ENCODE results near the gene MMP10.
"Not testable (repeated sequence)": the region's sequence is repeated elsewhere in the genome, so short reads cannot be mapped to it uniquely, and the experiment has no call there.

The MMP10 gene

DNA sequence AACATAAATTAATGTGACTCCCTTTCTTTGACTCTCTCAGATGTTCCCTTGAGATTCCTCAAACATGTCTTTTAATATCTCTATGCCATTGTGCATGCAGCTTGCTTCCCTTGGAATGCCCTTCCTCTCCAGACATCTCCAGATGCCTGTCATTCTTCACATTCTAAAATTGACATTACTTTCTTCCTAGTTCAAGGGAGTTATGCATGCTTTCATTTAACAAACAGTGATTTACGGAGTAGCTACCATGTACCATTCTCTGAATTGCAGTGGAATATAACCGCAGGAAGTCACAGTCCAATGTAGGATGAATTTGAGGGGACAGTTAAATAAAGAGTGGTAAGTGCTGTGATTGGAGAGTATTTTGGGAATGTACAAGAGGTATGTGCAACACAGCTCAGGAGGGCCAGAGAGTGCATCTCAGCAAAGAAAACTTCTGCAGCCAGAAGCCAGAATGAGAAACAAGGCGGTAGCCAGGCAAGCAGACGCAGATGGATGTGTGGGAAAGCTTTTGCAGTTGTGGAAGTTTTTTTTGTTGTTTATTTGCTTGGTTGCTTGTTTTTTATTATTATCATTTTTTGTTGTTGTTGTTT, 18.7 kb downstream of the MMP10 start:
- TF ChIP-seq, protein P1, sequence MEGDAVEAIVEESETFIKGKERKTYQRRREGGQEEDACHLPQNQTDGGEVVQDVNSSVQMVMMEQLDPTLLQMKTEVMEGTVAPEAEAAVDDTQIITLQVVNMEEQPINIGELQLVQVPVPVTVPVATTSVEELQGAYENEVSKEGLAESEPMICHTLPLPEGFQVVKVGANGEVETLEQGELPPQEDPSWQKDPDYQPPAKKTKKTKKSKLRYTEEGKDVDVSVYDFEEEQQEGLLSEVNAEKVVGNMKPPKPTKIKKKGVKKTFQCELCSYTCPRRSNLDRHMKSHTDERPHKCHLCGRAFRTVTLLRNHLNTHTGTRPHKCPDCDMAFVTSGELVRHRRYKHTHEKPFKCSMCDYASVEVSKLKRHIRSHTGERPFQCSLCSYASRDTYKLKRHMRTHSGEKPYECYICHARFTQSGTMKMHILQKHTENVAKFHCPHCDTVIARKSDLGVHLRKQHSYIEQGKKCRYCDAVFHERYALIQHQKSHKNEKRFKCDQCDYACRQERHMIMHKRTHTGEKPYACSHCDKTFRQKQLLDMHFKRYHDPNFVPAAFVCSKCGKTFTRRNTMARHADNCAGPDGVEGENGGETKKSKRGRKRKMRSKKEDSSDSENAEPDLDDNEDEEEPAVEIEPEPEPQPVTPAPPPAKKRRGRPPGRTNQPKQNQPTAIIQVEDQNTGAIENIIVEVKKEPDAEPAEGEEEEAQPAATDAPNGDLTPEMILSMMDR (IDR thresholded peaks at IDR 0.05; ENCODE audit: borderline replicate concordance, control extremely low read depth, extremely low read depth, insufficient read depth, missing control alignments), result no peak
- in situ Hi-C loops (cut with MboI; ENCODE audit: low sequenced_read_pairs, unreplicated experiment), result no loop called here

DNA sequence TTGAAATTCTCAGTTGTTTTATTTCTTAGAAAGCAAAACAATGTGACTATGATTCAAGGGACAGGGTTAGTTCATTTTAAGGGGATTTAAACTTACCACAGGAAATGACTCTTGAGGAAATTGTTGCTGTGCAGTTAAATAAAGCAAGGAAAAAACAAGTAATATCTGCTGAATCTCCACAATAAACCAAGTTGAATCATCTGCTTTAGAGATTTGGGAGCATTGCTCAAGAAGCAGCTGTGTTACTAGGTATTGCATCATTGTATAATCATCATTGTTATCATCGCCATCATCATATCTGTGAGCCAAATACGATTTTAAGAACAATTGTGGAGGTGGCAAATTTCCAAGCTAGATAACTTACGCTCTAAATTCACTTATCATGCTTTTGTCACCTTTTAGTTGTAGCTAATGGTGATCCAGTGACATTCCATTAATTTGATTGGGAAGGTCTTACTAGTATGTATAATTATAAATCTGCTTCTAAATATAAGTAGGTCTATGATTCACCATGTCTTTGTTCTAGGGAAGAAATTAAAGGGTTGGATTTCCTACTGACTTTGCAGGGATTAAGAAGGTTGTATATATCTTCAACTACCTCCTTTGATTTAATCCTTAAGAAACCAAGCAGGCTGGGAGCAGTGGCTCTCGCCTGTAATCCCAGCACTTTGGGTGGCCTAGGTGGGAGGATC, 19.9 kb downstream of the MMP10 start:
- DNase-seq (ENCODE audit: low spot score), result no peak
- TF ChIP-seq, protein P1 (IDR thresholded peaks at IDR 0.05; ENCODE audit: borderline replicate concordance, control extremely low read depth, extremely low read depth, insufficient read depth, missing control alignments), result no peak

More for the DNA sequence above, 18.7 kb downstream of the MMP10 start:
- DNase-seq (ENCODE audit: low spot score), result no peak

DNA sequence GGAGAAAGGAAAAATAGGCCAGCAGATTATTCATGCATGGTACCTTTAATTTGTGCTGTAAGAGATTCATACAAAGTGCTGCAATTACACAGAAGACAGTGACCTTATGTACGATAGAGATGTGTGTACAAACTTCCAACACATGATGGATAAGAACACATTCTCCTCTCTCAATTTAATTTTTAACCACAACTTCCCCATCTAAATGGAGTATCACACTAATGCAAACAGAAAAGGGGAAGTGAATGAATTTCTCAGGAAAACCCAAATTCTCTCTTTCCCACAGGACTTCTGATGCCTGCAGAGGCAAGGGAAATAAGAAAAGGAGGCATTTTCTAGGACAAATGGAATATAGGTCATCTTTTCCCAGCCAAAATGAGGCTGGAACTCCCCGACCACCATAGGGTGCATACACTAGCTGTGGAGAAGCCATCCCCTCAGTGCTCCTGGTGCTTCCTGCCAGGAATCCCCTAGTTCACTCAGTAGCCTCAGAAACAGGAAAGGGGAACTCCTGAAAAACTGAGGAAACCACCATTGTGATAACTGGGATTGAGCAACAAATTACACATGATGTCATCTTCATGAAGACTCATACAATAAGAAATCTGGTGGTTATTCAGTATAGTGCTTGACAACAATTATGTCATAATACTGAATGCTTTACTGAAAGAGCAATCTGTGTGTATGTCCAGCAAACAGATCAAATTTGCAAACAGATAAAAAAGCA, 22.4 kb downstream of the MMP10 start:
- no peak for DNase-seq (ENCODE audit: low spot score)
- in situ Hi-C loops (cut with MboI; ENCODE audit: low sequenced_read_pairs, unreplicated experiment), result no loop called here

More for the DNA sequence above, 19.9 kb downstream of the MMP10 start:
- in situ Hi-C loops (cut with MboI; ENCODE audit: low sequenced_read_pairs, unreplicated experiment), result no loop called here

GRCh38 chr11:102753267-102753666, 27.2 kb downstream of the MMP10 start:
- DNase-seq (ENCODE audit: low spot score), result no peak
- in situ Hi-C loops (cut with MboI; ENCODE audit: low sequenced_read_pairs, unreplicated experiment), result no loop called here
- TF ChIP-seq, protein P1 (IDR thresholded peaks at IDR 0.05; ENCODE audit: borderline replicate concordance, control extremely low read depth, extremely low read depth, insufficient read depth, missing control alignments), result no peak

More for the DNA sequence above, 22.4 kb downstream of the MMP10 start:
- TF ChIP-seq, protein P1 (IDR thresholded peaks at IDR 0.05; ENCODE audit: borderline replicate concordance, control extremely low read depth, extremely low read depth, insufficient read depth, missing control alignments), result no peak

- in situ Hi-C loops (cut with MboI; ENCODE audit: low sequenced_read_pairs, unreplicated experiment), result no loop called here
- TF ChIP-seq, protein P1 (IDR thresholded peaks at IDR 0.05; ENCODE audit: borderline replicate concordance, control extremely low read depth, extremely low read depth, insufficient read depth, missing control alignments), result no peak
- no peak for DNase-seq (ENCODE audit: low spot score)
Observed at GRCh38 chr11:102751673-102752072, 28.8 kb downstream of the MMP10 start.

DNA sequence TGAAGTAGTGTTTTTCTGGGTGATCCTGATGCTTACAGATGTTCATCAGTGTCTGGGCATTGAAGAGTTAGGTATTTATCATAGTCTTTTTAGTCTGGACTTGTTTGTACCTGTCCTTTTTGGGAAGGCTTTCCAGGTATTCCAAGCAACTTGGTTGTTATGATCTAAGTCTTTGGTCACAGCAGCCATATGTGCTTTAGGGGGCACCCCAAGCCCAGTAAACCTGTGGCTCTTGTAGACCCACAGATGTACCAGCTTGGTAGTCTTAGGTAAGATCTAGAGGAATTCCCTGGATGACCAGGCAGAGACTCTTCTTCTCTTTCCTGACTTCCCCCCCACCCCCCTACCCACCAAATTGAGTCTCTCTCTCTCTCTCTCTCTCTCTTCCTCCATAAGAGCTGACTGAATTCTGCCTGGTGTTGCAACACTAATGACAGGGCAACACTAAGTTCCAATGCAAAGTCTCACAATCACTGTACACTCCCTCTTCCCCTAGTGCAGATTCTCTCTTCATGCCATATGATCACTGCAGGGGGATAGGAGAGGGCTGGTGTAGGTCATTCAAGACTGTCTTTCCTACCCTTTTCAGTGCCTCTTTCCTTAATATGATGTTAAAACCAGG, 31.2 kb downstream of the MMP10 start:
- DNase-seq (ENCODE audit: low spot score), result no peak
- in situ Hi-C loops (cut with MboI; ENCODE audit: low sequenced_read_pairs, unreplicated experiment), result no loop called here
- TF ChIP-seq, protein P1 (IDR thresholded peaks at IDR 0.05; ENCODE audit: borderline replicate concordance, control extremely low read depth, extremely low read depth, insufficient read depth, missing control alignments), result no peak

GRCh38 chr11:102746746-102747578, 33.5 kb downstream of the MMP10 start:
- in situ Hi-C loops (cut with MboI; ENCODE audit: low sequenced_read_pairs, unreplicated experiment); DNase-seq (ENCODE audit: low spot score): not testable (repeated sequence)
